Measurements from ENCODE around the gene PRLR. TPM values are rescaled to one million over a fixed set of nuclear protein-coding genes. Genes with fewer than 3 reads are reported as not detected.
"Not testable (repeated sequence)": the region's sequence is repeated elsewhere in the genome, so short reads cannot be mapped to it uniquely, and the experiment has no call there.

The PRLR gene
- total RNA-seq, 1 donor from 2014 or later = not detected

DNA sequence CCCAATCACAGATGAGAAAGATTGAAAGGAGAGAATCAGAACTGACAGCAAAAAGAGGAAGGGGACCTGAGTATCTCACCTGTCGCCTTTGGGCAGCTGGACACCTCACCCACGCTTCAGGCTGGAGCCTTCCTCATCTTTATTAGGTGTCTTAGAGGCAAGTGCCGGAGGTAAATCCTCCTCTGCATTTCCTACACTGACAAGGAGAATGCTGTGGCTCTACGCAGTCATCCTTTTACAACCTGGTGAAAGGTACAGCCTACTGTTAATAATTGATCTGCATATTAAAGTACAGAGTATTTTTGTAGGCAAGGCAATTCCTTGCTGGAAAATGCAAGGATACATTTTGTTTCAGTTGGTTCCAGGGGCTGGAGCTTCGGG is 34.8 kb downstream of the PRLR start:
- Histone ChIP-seq H3K36me3 (ENCODE audit: control insufficient read depth, insufficient read depth, low read length) (no peaks in the 10 kb centered on the region), H3K27me3 (ENCODE audit: control insufficient read depth, insufficient read depth, low read length) (no peaks in the 10 kb centered on the region), H3K4me3 (ENCODE audit: low read depth, low read length) (no peak overlapping the region)
- DNase-seq (ENCODE audit: low read depth) = no peak
- TF ChIP-seq, protein P1, sequence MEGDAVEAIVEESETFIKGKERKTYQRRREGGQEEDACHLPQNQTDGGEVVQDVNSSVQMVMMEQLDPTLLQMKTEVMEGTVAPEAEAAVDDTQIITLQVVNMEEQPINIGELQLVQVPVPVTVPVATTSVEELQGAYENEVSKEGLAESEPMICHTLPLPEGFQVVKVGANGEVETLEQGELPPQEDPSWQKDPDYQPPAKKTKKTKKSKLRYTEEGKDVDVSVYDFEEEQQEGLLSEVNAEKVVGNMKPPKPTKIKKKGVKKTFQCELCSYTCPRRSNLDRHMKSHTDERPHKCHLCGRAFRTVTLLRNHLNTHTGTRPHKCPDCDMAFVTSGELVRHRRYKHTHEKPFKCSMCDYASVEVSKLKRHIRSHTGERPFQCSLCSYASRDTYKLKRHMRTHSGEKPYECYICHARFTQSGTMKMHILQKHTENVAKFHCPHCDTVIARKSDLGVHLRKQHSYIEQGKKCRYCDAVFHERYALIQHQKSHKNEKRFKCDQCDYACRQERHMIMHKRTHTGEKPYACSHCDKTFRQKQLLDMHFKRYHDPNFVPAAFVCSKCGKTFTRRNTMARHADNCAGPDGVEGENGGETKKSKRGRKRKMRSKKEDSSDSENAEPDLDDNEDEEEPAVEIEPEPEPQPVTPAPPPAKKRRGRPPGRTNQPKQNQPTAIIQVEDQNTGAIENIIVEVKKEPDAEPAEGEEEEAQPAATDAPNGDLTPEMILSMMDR (IDR thresholded peaks at IDR 0.05; ENCODE audit: insufficient read depth, low read length, severe bottlenecking) = no peak
- FAIRE-seq = no peak

DNA sequence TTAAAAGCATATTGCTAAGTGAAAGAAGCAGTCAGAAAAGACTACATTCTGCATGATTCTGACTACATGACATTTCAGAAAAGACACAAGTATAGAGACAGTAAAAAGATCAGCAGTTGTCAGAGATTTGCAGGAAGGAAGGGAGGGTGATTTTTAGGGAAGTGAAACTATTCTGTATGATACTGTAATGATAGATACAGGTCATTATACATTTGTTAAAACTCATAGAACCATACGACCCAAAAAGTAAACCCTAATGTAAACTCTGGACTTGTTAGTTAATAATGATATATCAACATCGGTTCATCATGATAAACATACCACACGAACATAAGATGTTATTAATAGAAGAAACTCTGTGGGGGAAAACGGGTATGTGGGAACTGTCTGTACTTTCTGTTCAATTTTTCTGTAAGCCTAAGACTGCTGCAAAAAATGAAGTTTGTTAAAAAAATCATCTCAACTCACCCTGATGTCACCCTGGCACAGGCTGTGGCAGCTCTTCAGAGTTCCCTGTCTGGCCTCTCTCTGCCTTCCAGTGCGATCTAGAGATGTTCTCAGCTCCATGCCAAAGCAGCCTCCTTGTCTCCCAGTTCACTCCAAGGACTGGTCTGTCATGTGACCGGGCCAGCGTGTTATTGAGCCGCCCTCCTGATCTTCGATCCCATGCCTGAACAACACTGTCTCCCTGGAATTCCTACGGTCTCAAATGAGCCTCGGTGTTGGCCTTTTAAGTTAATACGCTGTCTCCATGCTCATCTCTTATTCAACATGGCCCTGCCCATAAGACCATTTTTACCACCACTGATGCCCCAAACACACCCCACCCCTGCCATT is 35.4 kb downstream of the PRLR start:
- Histone ChIP-seq H3K36me3 (ENCODE audit: control insufficient read depth, insufficient read depth, low read length) (no peaks in the 10 kb centered on the region), H3K4me3 (ENCODE audit: low read depth, low read length) (no peak overlapping the region), H3K27me3 (ENCODE audit: control insufficient read depth, insufficient read depth, low read length) (no peaks in the 10 kb centered on the region)
- DNase-seq (ENCODE audit: low read depth) (no peak), FAIRE-seq (no peak)
- TF ChIP-seq, protein P1 (IDR thresholded peaks at IDR 0.05; ENCODE audit: insufficient read depth, low read length, severe bottlenecking) = no peak

DNA sequence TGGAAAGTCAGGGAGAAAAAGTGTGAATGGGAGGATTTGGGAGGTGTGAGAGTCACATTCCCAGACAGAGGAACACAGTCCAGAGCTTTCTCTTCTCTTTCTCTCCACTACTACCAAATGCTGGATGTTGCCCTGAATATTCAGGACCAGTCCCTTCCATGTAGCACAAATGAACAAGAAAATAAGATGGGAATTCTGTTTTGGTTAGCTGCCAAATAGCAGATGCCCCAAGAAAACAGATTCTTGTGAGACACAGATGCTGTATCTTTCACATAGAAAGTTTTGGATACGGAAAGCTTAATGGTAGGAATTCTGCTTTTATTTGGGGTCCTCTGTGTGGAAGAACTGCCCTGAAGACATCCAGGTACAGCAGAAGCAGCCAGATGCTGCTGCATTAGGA is 37.8 kb downstream of the PRLR start:
- Histone ChIP-seq H3K27me3 (ENCODE audit: control insufficient read depth, insufficient read depth, low read length) (no peaks in the 10 kb centered on the region), H3K4me3 (ENCODE audit: low read depth, low read length) (no peak overlapping the region), H3K36me3 (ENCODE audit: control insufficient read depth, insufficient read depth, low read length) (no peaks in the 10 kb centered on the region)
- TF ChIP-seq, protein P1 (IDR thresholded peaks at IDR 0.05; ENCODE audit: insufficient read depth, low read length, severe bottlenecking) = no peak
- no peak for FAIRE-seq
- no peak for DNase-seq (ENCODE audit: low read depth)

DNA sequence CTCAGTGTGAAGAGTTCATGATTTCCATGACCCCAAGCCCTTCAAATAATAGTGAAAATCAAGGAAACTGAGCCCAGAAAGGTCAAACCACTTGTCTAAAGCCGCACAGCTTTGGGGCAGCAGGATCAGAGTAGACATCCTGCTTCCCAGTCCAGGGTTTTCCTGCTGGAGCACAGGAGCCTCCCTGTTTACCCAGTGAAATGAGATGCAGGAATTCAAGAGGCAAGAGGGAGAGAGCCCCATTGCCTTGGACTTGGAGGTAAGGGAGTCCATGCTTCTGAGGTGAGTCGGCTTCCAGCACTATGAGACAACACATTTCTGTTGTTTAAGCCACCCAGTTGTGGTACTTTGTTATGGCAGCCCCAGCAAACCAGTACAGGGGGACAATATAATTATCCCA is 40.5 kb downstream of the PRLR start:
- not testable (repeated sequence) for DNase-seq (ENCODE audit: low read depth); FAIRE-seq; H3K36me3 ChIP-seq (ENCODE audit: control insufficient read depth, insufficient read depth, low read length); H3K4me3 ChIP-seq (ENCODE audit: low read depth, low read length); H3K27me3 ChIP-seq (ENCODE audit: control insufficient read depth, insufficient read depth, low read length)

DNA sequence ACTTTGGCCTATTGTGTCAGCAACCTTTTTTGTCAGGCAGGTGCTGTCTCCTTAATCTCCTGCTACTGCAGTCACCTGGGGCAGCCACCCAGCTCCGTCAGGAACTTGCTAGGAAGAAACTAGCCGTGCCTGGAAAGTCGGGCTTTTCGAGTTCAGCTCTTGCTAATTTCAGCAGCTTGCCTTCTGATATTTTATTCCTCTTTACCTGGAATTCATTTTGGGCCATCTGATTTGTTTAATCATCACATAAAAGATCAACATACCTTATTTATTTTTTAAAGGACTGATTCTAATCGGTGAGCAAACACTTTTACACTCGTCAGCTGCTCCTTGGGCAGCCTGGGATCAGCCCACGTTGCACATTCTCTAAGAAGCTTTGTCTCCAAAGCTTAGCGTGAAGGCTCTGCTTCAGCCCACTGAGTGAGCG is 42.2 kb downstream of the PRLR start:
- H3K27me3 ChIP-seq (ENCODE audit: control insufficient read depth, insufficient read depth, low read length) = no peaks in the 10 kb centered on the region
- TF ChIP-seq, protein P1 (IDR thresholded peaks at IDR 0.05; ENCODE audit: insufficient read depth, low read length, severe bottlenecking) = no peak
- no peak overlapping the region for H3K4me3 ChIP-seq (ENCODE audit: low read depth, low read length)
- DNase-seq (ENCODE audit: low read depth) (no peak), FAIRE-seq (no peak)
- no peaks in the 10 kb centered on the region for H3K36me3 ChIP-seq (ENCODE audit: control insufficient read depth, insufficient read depth, low read length)

DNA sequence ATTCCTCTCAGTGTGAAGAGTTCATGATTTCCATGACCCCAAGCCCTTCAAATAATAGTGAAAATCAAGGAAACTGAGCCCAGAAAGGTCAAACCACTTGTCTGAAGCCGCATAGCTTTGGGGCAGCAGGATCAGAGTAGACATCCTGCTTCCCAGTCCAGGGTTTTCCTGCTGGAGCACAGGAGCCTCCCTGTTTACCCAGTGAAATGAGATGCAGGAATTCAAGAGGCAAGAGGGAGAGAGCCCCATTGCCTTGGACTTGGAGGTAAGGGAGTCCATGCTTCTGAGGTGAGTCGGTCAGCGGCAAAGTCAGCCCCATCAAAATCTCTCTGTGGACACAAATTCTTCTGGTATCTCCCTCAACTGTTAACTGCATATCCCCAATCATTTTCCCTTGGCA is 42.7 kb downstream of the PRLR start:
- not testable (repeated sequence) for H3K36me3 ChIP-seq (ENCODE audit: control insufficient read depth, insufficient read depth, low read length); H3K4me3 ChIP-seq (ENCODE audit: low read depth, low read length); DNase-seq (ENCODE audit: low read depth); H3K27me3 ChIP-seq (ENCODE audit: control insufficient read depth, insufficient read depth, low read length)
- peak; percentile 86 for FAIRE-seq

DNA sequence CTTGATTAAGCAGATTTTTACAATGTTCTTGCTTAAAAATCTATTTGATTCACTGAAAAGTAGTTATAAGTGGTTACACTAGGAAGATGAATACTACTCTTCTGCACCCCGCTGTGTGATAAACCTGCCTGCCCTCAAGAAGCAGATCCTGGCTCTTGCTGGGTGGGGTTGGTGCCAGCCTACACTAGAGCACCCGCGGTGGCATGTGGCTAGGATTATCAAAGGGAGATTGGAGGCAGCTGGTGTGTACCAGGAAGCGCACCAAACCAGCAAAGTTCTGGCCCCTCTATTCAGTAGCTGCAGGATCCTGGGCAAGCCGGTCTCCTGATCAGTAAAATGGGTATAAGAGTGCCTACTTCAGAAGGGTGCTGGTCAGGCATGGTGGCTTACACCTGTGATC is 43.5 kb downstream of the PRLR start:
- Histone ChIP-seq H3K36me3 (ENCODE audit: control insufficient read depth, insufficient read depth, low read length) (no peaks in the 10 kb centered on the region), H3K4me3 (ENCODE audit: low read depth, low read length) (no peak overlapping the region), H3K27me3 (ENCODE audit: control insufficient read depth, insufficient read depth, low read length) (no peaks in the 10 kb centered on the region)
- TF ChIP-seq, protein P1 (IDR thresholded peaks at IDR 0.05; ENCODE audit: insufficient read depth, low read length, severe bottlenecking) = no peak
- FAIRE-seq (no peak), DNase-seq (ENCODE audit: low read depth) (no peak)
